ENCODE measurements around the gene CLEC20A.

The CLEC20A gene

GRCh38 chr1:178467837-178468236 is 28.9 kb downstream of the CLEC20A start:
- DNase-seq: no peak

- DNase-seq: no peak
Observed at GRCh38 chr1:178465011-178465410, 31.8 kb downstream of the CLEC20A start.

- DNase-seq: no peak
Observed at GRCh38 chr1:178464566-178464965, 32.2 kb downstream of the CLEC20A start.

GRCh38 chr1:178464141-178464540 is 32.6 kb downstream of the CLEC20A start:
- DNase-seq: no peak

GRCh38 chr1:178461701-178462100 is 35.1 kb downstream of the CLEC20A start:
- no peak for DNase-seq

GRCh38 chr1:178461104-178461503 is 35.7 kb downstream of the CLEC20A start:
- no peak for DNase-seq

GRCh38 chr1:178458203-178458602 is 38.6 kb downstream of the CLEC20A start:
- no peak for DNase-seq

- DNase-seq: no peak
Observed at GRCh38 chr1:178457651-178458050, 39.1 kb downstream of the CLEC20A start.

GRCh38 chr1:178456472-178456871 is 40.3 kb downstream of the CLEC20A start:
- no peak for DNase-seq

- no peak for DNase-seq
Observed at GRCh38 chr1:178452013-178452412, 44.8 kb downstream of the CLEC20A start.

- no peak for DNase-seq
Observed at GRCh38 chr1:178451529-178451928, 45.2 kb downstream of the CLEC20A start.

GRCh38 chr1:178450871-178451270 is 45.9 kb downstream of the CLEC20A start:
- no peak for DNase-seq

- DNase-seq: no peak
Observed at GRCh38 chr1:178442925-178443324, 53.8 kb downstream of the CLEC20A start.

- no peak for DNase-seq
Observed at GRCh38 chr1:178438432-178438831, 58.3 kb downstream of the CLEC20A start.

GRCh38 chr1:178436899-178437298 is 59.9 kb downstream of the CLEC20A start:
- DNase-seq: no peak

GRCh38 chr1:178434899-178435435 is 61.8 kb downstream of the CLEC20A start:
- DNase-seq: no peak

- no peak for DNase-seq
Observed at GRCh38 chr1:178434360-178434759, 62.4 kb downstream of the CLEC20A start.
